ENCODE measurements around the gene RHOF. TPM values are rescaled to one million over a fixed set of nuclear protein-coding genes. Genes with fewer than 3 reads are reported as not detected.

Gene RHOF
- total RNA-seq, 2 experiments from 2014 or later: 108 to 116 TPM

DNA sequence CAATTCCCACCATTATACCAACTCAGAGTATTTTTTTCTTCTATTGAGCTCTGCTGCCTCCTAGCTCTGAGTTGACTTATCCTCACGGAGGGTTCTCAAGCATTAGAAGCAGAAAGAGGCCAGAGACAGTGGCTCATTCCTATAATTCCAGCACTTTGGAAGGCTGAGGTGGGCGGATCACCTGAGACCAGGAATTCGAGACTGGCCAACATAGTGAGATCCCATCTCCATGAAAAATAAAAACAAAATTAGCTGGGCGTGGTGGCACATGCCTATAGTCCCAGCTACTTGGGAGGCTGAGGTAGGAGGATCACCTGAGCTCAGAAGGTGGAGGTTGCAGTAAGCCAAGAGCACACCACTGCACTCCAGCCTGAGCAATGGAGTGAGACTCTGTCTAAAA is 44.2 kb upstream of the RHOF start:
- no peak overlapping the region for H3K27ac Mint-ChIP-seq
- ChIA-PET POLR2A (interaction anchor here (0.9 to 2.7 kb wide), 5 partner anchors 11 to 43 kb away, joined by 3 to 17 read pairs (median 4); no protein-coding TSS in a partner anchor), CTCF (interaction anchor here (0.8 to 6.8 kb wide), 6 partner anchors 10 to 126 kb away, joined by 3 to 48 read pairs (median 5); partner anchors contain the start of genes PSMD9 and RHOF)
- no peak for ATAC-seq
- no peak for DNase-seq
- peaks cover 21% of the 10 kb centered on the region for H3K4me1 Mint-ChIP-seq (ENCODE audit: low read depth)
- TF ChIP-seq, protein P1, sequence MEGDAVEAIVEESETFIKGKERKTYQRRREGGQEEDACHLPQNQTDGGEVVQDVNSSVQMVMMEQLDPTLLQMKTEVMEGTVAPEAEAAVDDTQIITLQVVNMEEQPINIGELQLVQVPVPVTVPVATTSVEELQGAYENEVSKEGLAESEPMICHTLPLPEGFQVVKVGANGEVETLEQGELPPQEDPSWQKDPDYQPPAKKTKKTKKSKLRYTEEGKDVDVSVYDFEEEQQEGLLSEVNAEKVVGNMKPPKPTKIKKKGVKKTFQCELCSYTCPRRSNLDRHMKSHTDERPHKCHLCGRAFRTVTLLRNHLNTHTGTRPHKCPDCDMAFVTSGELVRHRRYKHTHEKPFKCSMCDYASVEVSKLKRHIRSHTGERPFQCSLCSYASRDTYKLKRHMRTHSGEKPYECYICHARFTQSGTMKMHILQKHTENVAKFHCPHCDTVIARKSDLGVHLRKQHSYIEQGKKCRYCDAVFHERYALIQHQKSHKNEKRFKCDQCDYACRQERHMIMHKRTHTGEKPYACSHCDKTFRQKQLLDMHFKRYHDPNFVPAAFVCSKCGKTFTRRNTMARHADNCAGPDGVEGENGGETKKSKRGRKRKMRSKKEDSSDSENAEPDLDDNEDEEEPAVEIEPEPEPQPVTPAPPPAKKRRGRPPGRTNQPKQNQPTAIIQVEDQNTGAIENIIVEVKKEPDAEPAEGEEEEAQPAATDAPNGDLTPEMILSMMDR (IDR thresholded peaks at IDR 0.05): no peak
- H3K36me3 Mint-ChIP-seq (ENCODE audit: low read depth): no peaks in the 10 kb centered on the region
- no peak overlapping the region for H3K4me3 Mint-ChIP-seq
- H3K9me3 Mint-ChIP-seq: no peaks in the 10 kb centered on the region
- no peaks in the 10 kb centered on the region for H3K27me3 Mint-ChIP-seq
- intact Hi-C loops (cut with micrococcal nuclease): loop anchor here (2.0 kb wide), 1 partner anchor 51 kb away; the partner anchor contains the start of gene PSMD9

DNA sequence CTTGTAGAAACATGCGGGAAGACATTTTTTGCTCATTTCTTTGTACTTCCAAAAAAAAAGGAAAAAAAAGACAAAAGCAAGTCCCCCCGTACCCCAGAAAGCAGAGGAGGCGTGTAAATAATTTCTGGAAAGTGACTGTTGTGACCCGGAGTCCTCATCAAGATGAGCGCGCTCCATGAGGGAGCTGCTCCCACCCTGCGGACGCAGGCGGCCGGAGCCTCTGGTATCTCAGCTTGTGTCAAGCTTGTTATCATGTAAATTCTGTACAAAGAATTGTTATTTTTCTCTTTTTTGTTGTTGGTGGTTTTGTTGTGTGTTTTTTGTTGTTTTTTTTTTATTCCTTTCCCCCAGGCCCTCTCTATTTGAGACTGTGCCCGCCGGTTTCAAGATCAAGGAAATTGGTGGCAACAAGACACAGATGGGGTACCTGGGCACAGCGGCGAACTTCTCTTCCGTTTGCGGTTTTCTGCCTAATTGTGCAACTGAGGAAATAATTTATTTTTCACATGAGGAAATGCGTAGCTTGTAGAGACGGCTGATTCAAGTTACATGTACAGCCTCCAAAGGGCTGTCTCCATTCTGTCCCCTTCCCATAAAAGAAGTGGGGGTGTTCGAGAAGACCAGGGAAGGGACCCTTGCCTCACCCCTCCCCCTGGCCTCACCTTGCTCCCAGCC is 38.2 kb upstream of the RHOF start:
- H3K4me3 Mint-ChIP-seq: no peak overlapping the region
- peaks cover 11% of the 10 kb centered on the region for H3K4me1 Mint-ChIP-seq (ENCODE audit: low read depth)
- H3K27me3 Mint-ChIP-seq: no peaks in the 10 kb centered on the region
- ChIA-PET POLR2A (interaction anchor here (1.3 kb wide), 1 partner anchor 30 kb away, joined by 4 read pairs; no protein-coding TSS in a partner anchor), CTCF (interaction anchor here (1.2 to 1.4 kb wide), 2 partner anchors 20 kb away, joined by 3 read pairs; no protein-coding TSS in a partner anchor)
- peaks cover 28% of the 10 kb centered on the region for H3K36me3 Mint-ChIP-seq (ENCODE audit: low read depth)
- no peaks in the 10 kb centered on the region for H3K9me3 Mint-ChIP-seq
- TF ChIP-seq, protein P1 (IDR thresholded peaks at IDR 0.05): no peak
- intact Hi-C loops (cut with micrococcal nuclease): no loop called here
- DNase-seq: no peak
- no peak overlapping the region for H3K27ac Mint-ChIP-seq
- ATAC-seq: no peak

DNA sequence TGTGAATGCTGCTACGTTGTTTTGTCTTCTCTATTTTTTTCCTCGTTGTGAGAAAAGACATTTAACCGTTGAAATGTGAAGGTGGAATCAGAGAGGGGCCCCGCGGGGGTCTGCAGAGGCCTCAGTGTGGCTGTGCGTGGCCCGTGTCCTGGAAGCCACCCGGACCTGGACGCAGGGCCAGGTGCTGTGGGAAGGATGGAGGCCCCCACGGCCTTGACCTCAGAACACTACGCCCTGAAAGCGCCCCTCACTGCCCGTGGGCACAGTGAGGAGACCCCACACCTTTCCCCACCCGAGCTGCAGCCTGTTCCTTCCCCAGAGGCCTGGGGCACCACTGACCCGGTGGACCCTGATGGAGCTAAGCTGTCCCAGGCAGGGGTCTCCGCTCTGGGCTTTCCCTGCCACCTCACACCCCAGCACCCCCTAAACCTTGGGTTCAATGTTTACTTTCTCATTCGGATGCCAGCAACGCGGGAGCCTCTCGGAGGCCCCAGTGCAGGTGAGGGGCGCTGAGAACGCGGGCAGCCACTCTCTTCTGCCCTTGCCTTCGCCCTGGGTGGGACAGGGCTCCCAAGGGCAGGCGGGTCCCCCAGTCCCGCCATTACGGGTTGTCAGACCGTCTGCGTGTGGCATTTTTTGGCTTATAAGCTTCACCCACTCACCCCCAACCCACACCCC is 37.2 kb upstream of the RHOF start:
- H3K4me3 Mint-ChIP-seq: no peak overlapping the region
- H3K36me3 Mint-ChIP-seq (ENCODE audit: low read depth): peaks cover 32% of the 10 kb centered on the region
- ATAC-seq: no peak
- no peak overlapping the region for H3K27ac Mint-ChIP-seq
- H3K27me3 Mint-ChIP-seq: no peaks in the 10 kb centered on the region
- intact Hi-C loops (cut with micrococcal nuclease): no loop called here
- ChIA-PET CTCF (interaction anchor here (1.2 to 1.4 kb wide), 2 partner anchors 15 to 19 kb away, joined by 3 read pairs; no protein-coding TSS in a partner anchor), POLR2A (no interaction called here)
- peaks cover 14% of the 10 kb centered on the region for H3K4me1 Mint-ChIP-seq (ENCODE audit: low read depth)
- TF ChIP-seq, protein P1 (IDR thresholded peaks at IDR 0.05): no peak
- H3K9me3 Mint-ChIP-seq: no peaks in the 10 kb centered on the region
- DNase-seq: no peak

DNA sequence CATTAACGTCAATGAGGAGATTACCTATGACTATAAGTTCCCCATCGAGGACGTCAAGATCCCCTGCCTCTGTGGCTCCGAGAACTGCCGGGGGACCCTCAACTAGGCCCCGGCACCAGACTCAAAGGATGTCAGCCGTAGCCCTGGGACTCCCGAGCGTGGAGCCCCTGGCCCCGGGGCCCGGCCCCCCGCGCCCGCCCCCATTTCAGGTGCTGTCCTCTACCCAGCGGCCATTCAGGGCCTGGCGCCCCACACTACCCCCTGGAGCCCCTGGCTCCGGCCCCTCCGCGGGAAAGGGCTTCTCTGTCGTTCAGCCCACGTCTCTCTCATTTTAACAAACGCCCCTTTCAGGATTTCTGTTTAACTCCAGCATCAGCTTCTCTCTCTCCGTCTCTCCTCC is 36.6 kb upstream of the RHOF start:
- Mint-ChIP-seq H3K9me3 (no peaks in the 10 kb centered on the region), H3K27me3 (no peaks in the 10 kb centered on the region), H3K27ac (no peak overlapping the region), H3K4me1 (ENCODE audit: low read depth) (peaks cover 14% of the 10 kb centered on the region), H3K4me3 (no peak overlapping the region), H3K36me3 (ENCODE audit: low read depth) (peaks cover 32% of the 10 kb centered on the region)
- TF ChIP-seq, protein P1 (IDR thresholded peaks at IDR 0.05): no peak
- DNase-seq (no peak), ATAC-seq (no peak)
- intact Hi-C loops (cut with micrococcal nuclease): no loop called here
- CTCF ChIA-PET: interaction anchor here (1.2 to 1.4 kb wide), 2 partner anchors 14 to 18 kb away, joined by 3 read pairs; no protein-coding TSS in a partner anchor
- POLR2A ChIA-PET: interaction anchor here (0.6 kb wide), 1 partner anchor 31 kb away, joined by 4 read pairs; no protein-coding TSS in a partner anchor
